A673 (cell line): ENCODE measurements around the gene OSBPL6.

Source experiments
- EZH2 ChIP-seq: fragments of 200-600 bp; sonication (generic); IDR thresholded peaks from 2 replicates; pipeline ENCODE4 v1.6.1; 2017; ENCODE audit warnings: borderline replicate concordance, low read depth, mild to moderate bottlenecking, mixed read lengths, antibody characterized with exemption, low read length; ENCODE audit not compliant: poor library complexity, severe bottlenecking
- TF ChIP-seq, protein P1 (sequence below): fragments of 300-800, 200-600 bp; sonication (generic); conservative IDR thresholded peaks from 2 replicates; pipeline ENCODE4 v1.5.1; 2017; ENCODE audit warnings: low read depth, mild to moderate bottlenecking, antibody characterized with exemption, low read length, moderate library complexity, mixed read lengths

DNA sequence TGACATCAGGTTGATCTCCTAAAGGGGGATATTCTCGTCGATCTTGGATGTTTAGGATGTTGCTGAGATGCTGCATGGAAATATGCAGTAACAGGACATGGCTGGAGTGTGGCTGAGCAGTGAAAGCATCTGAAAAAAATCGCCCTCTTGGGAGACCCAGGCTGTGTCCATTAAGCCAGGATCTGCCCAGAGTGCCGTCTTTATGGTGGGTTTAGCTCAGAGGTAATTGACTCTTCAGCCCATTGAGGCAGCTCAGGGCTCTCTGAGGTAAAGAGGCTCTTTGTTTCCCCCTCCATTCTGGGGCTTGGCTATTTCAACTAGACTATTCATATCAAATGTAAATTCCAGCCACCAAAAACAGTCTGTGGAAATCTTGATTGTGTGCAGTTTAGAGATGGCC, 26.5 kb downstream of the OSBPL6 start:
- TF ChIP-seq, protein P1, sequence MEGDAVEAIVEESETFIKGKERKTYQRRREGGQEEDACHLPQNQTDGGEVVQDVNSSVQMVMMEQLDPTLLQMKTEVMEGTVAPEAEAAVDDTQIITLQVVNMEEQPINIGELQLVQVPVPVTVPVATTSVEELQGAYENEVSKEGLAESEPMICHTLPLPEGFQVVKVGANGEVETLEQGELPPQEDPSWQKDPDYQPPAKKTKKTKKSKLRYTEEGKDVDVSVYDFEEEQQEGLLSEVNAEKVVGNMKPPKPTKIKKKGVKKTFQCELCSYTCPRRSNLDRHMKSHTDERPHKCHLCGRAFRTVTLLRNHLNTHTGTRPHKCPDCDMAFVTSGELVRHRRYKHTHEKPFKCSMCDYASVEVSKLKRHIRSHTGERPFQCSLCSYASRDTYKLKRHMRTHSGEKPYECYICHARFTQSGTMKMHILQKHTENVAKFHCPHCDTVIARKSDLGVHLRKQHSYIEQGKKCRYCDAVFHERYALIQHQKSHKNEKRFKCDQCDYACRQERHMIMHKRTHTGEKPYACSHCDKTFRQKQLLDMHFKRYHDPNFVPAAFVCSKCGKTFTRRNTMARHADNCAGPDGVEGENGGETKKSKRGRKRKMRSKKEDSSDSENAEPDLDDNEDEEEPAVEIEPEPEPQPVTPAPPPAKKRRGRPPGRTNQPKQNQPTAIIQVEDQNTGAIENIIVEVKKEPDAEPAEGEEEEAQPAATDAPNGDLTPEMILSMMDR: no peak
- TF ChIP-seq EZH2: no peak
